Fibroblast of villous mesenchyme (primary cell): ENCODE measurements around the gene TUFT1. TPM values are rescaled to one million over a fixed set of nuclear protein-coding genes. Genes with fewer than 3 reads are reported as not detected.
A peak's percentile ranks its signal among the peaks of the same experiment; 100 is the strongest.

ENCODE experiments used
- DNase-seq: peaks from one replicate; pipeline ENCODE4 v3.0.0-alpha.2; 2010; ENCODE audit warnings: low read depth
- H3K4me3 ChIP-seq: 2 replicates; pipeline ENCODE4 v1.5.1; 2011; ENCODE audit warnings: low read depth, mild to moderate bottlenecking, low read length
- CTCF ChIP-seq: IDR thresholded peaks from 2 replicates; pipeline ENCODE4 v1.5.1; 2012; ENCODE audit warnings: low read depth, mild to moderate bottlenecking, low read length; ENCODE audit not compliant: insufficient read depth
- total RNA-seq: library from RNA; depleted of rRNA; stranded (reverse); fragments of >200 nt; gene quantifications from 2 replicates; pipeline ENCODE4 v1.2.3, GENCODE V29; 2012

TUFT1 gene
- total RNA-seq, 1 donor = 32.8 TPM

- H3K4me3 ChIP-seq = no peak overlapping the region
- TF ChIP-seq CTCF = no peak
- DNase-seq = no peak
Observed at GRCh38 chr1:151581921-151582320, 41.8 kb downstream of the TUFT1 start.

GRCh38 chr1:151583796-151584195 is 43.7 kb downstream of the TUFT1 start:
- DNase-seq = no peak
- no peak overlapping the region for H3K4me3 ChIP-seq
- TF ChIP-seq CTCF = no peak

- H3K4me3 ChIP-seq = no peak overlapping the region
- TF ChIP-seq CTCF = no peak
- no peak for DNase-seq
Observed at GRCh38 chr1:151584278-151584677, 44.2 kb downstream of the TUFT1 start.

- no peak overlapping the region for H3K4me3 ChIP-seq
- DNase-seq = no peak
- TF ChIP-seq CTCF = no peak
Observed at GRCh38 chr1:151584780-151585179, 44.7 kb downstream of the TUFT1 start.

- no peak for TF ChIP-seq CTCF
- DNase-seq = peak; percentile 71
- H3K4me3 ChIP-seq = no peak overlapping the region
Observed at GRCh38 chr1:151585622-151586021, 45.5 kb downstream of the TUFT1 start.

GRCh38 chr1:151590961-151591360 is 50.9 kb downstream of the TUFT1 start:
- H3K4me3 ChIP-seq = no peak overlapping the region
- DNase-seq = no peak
- TF ChIP-seq CTCF = no peak

GRCh38 chr1:151593730-151594129 is 53.6 kb downstream of the TUFT1 start:
- no peak for TF ChIP-seq CTCF
- H3K4me3 ChIP-seq = peak overlapping the region; percentile 21
- no peak for DNase-seq
